Fibroblast of skin of back (primary cell): ENCODE data around the gene SEPTIN6.

Experiments
- DNase-seq: peaks from one replicate; pipeline ENCODE4 v3.0.0-alpha.2; 2013

Gene SEPTIN6

GRCh38 chrX:119647552-119648420 is 45.2 kb downstream of the SEPTIN6 start:
- no peak for DNase-seq

- DNase-seq = no peak
These were observed 45.9 kb downstream of the SEPTIN6 start for GRCh38 chrX:119647089-119647488.

GRCh38 chrX:119646515-119646914 is 46.5 kb downstream of the SEPTIN6 start:
- DNase-seq = no peak

GRCh38 chrX:119643696-119644095 is 49.3 kb downstream of the SEPTIN6 start:
- DNase-seq = no peak
